ENCODE data around the gene CD109. TPM values are rescaled to one million over a fixed set of nuclear protein-coding genes. Genes with fewer than 3 reads are reported as not detected.

Gene CD109
- total and polyA plus RNA-seq, 2 of the 4 experiments (the other 2 are of a cell fraction) = 3.6 to 5.0 TPM

DNA sequence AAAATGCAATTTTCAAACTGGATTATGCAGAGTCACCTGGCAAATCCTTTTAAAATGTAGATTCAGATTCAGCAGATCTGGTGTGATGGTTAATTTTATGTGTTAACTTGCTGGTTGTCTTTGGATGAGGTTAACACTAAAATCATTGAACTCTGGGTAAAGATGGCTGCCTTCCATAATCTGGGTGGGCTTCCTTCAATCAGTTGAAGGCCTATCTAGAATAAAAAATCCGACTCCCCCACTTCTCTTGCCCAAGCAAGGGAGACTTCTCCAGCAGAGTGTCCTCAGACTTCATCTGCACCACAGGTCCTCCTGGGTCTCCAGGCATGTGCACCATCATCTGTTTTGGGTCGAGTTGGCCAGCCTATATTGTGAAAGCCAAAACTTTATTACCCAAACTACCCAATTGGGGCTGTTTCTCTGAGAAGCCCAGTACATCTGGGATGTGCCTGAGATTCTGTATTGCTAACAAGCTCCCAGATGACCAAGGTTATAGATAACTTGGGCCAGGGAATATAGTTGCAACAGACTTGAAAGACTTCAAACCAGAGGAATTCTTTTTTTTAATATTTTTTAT, 40.6 kb upstream of the CD109 start (continued):
- TF ChIP-seq RCOR1 (IDR thresholded peaks at IDR 0.05; ENCODE audit: insufficient replicate concordance, low read length) (no peak), POLR2A (IDR thresholded peaks at IDR 0.05; ENCODE audit: low read depth, low read length) (no peak), MXI1 (IDR thresholded peaks at IDR 0.05; ENCODE audit: borderline replicate concordance, low read depth, low read length) (no peak), FOS (IDR thresholded peaks at IDR 0.05; ENCODE audit: low read depth, low read length) (no peak), CEBPB (IDR thresholded peaks at IDR 0.05; ENCODE audit: low read depth, low read length) (no peak)
- TF ChIP-seq, protein P1, sequence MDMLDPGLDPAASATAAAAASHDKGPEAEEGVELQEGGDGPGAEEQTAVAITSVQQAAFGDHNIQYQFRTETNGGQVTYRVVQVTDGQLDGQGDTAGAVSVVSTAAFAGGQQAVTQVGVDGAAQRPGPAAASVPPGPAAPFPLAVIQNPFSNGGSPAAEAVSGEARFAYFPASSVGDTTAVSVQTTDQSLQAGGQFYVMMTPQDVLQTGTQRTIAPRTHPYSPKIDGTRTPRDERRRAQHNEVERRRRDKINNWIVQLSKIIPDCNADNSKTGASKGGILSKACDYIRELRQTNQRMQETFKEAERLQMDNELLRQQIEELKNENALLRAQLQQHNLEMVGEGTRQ (IDR thresholded peaks at IDR 0.05; ENCODE audit: low read depth, low read length) = no peak

All from IMR-90 (cell line).